Parathyroid adenoma (tissue), 2 donors: Measurements from ENCODE around the gene ALK.
"Not testable (repeated sequence)": the region's sequence is repeated elsewhere in the genome, so short reads cannot be mapped to it uniquely, and the experiment has no call there.

Source experiments
- H2AFZ ChIP-seq: fragments of 300-600 bp; sonication (generic); one replicate; pipeline ENCODE4 v1.7.0; 2017; ENCODE audit warnings: antibody characterized with exemption, mild to moderate bottlenecking
- H3K27ac ChIP-seq: fragments of 300-600 bp; sonication (generic); one replicate; pipeline ENCODE4 v1.7.0; 2017
- H3K27me3 ChIP-seq: fragments of 300-600 bp; sonication (generic); one replicate; pipeline ENCODE4 v1.7.0; 2017; ENCODE audit warnings: low read length; ENCODE audit not compliant: control insufficient read depth, insufficient read depth
- H3K36me3 ChIP-seq: fragments of 300-600 bp; sonication (generic); one replicate; pipeline ENCODE4 v1.7.0; 2017; ENCODE audit warnings: low read length; ENCODE audit not compliant: control insufficient read depth, insufficient read depth
- H3K4me1 ChIP-seq: fragments of 300-600 bp; sonication (generic); one replicate; pipeline ENCODE4 v1.7.0; 2017; ENCODE audit warnings: control low read depth
- H3K4me2 ChIP-seq: fragments of 300-600 bp; sonication (generic); one replicate; pipeline ENCODE4 v1.7.0; 2017; ENCODE audit warnings: low read length
- H3K4me3 ChIP-seq: fragments of 300-600 bp; sonication (generic); one replicate; pipeline ENCODE4 v1.7.0; 2017; ENCODE audit warnings: low read depth, low read length
- H3K79me2 ChIP-seq: fragments of 300-600 bp; sonication (generic); one replicate; pipeline ENCODE4 v1.7.0; 2017; ENCODE audit warnings: control low read depth
- H3K9ac ChIP-seq: fragments of 300-600 bp; sonication (generic); one replicate; pipeline ENCODE4 v1.7.0; 2017; ENCODE audit warnings: mild to moderate bottlenecking
- H3K9me3 ChIP-seq: fragments of 300-600 bp; sonication (generic); one replicate; pipeline ENCODE4 v1.7.0; 2017; ENCODE audit warnings: low read length; ENCODE audit not compliant: control insufficient read depth
- CTCF ChIP-seq: fragments of 300-600 bp; sonication (generic); IDR thresholded peaks from one replicate; pipeline ENCODE4 v1.7.0; 2017; ENCODE audit warnings: antibody characterized with exemption, mild to moderate bottlenecking
- donor health status: primary hyperparathyroidism.

The ALK gene

GRCh38 chr2:29245742-29246382 lies 675.5 kb downstream of the ALK start:
- no peak overlapping the region for H3K4me3 ChIP-seq
- H2AFZ ChIP-seq: no peak overlapping the region
- H3K4me1 ChIP-seq: no peaks in the 10 kb centered on the region
- no peaks in the 10 kb centered on the region for H3K79me2 ChIP-seq
- H3K4me2 ChIP-seq: no peak overlapping the region
- H3K27me3 ChIP-seq: no peaks in the 10 kb centered on the region
- H3K9me3 ChIP-seq: no peaks in the 10 kb centered on the region
- no peak overlapping the region for H3K27ac ChIP-seq
- H3K9ac ChIP-seq: no peak overlapping the region
- TF ChIP-seq CTCF: no peak
- H3K36me3 ChIP-seq: no peaks in the 10 kb centered on the region

GRCh38 chr2:29245035-29245741 lies 676.2 kb downstream of the ALK start:
- not testable (repeated sequence) for H3K4me1 ChIP-seq, H3K27me3 ChIP-seq, H2AFZ ChIP-seq, H3K36me3 ChIP-seq, H3K79me2 ChIP-seq, H3K4me2 ChIP-seq, H3K9ac ChIP-seq, H3K9me3 ChIP-seq, H3K27ac ChIP-seq, H3K4me3 ChIP-seq

- Histone ChIP-seq H3K27ac (no peak overlapping the region), H3K27me3 (no peaks in the 10 kb centered on the region), H2AFZ (no peak overlapping the region), H3K9ac (no peak overlapping the region), H3K79me2 (no peaks in the 10 kb centered on the region), H3K9me3 (no peaks in the 10 kb centered on the region), H3K4me3 (no peak overlapping the region), H3K4me1 (no peaks in the 10 kb centered on the region), H3K36me3 (no peaks in the 10 kb centered on the region), H3K4me2 (no peak overlapping the region)
- TF ChIP-seq CTCF: no peak
These were observed 678.6 kb downstream of the ALK start for GRCh38 chr2:29242621-29243375.

- H3K9ac ChIP-seq: no peak overlapping the region
- H3K9me3 ChIP-seq: no peaks in the 10 kb centered on the region
- H3K4me2 ChIP-seq: no peak overlapping the region
- H3K27me3 ChIP-seq: no peaks in the 10 kb centered on the region
- H3K36me3 ChIP-seq: no peaks in the 10 kb centered on the region
- H3K27ac ChIP-seq: no peak overlapping the region
- H3K4me3 ChIP-seq: no peak overlapping the region
- H3K79me2 ChIP-seq: no peaks in the 10 kb centered on the region
- TF ChIP-seq CTCF: no peak
- H3K4me1 ChIP-seq: no peaks in the 10 kb centered on the region
- no peak overlapping the region for H2AFZ ChIP-seq
These were observed 679.3 kb downstream of the ALK start for GRCh38 chr2:29241955-29242565.

GRCh38 chr2:29241341-29241740 lies 680.0 kb downstream of the ALK start:
- Histone ChIP-seq H3K36me3 (no peaks in the 10 kb centered on the region), H3K9me3 (no peaks in the 10 kb centered on the region), H3K27me3 (no peaks in the 10 kb centered on the region), H3K4me2 (no peak overlapping the region), H3K27ac (no peak overlapping the region), H3K79me2 (no peaks in the 10 kb centered on the region), H3K9ac (no peak overlapping the region), H3K4me3 (no peak overlapping the region), H3K4me1 (no peaks in the 10 kb centered on the region), H2AFZ (no peak overlapping the region)
- TF ChIP-seq CTCF: no peak
